ENCODE data around the gene CDSN.

The CDSN gene

GRCh38 chr6:31143148-31143547 lies 22.9 kb upstream of the CDSN start:
- Histone ChIP-seq H3K36me3 (ENCODE audit: control insufficient read depth, insufficient read depth, low read length) (peaks cover 46% of the 10 kb centered on the region), H3K4me1 (ENCODE audit: control insufficient read depth, insufficient read depth, low read length) (peaks cover 33% of the 10 kb centered on the region), H3K9ac (ENCODE audit: low read length) (no peak overlapping the region), H3K9me3 (ENCODE audit: control insufficient read depth, insufficient read depth, low read depth, low read length) (no peaks in the 10 kb centered on the region), H3K27ac (ENCODE audit: low read depth, low read length) (no peak overlapping the region), H3K27me3 (ENCODE audit: control insufficient read depth, insufficient read depth, low read length) (no peaks in the 10 kb centered on the region), H3K4me3 (ENCODE audit: low read depth, low read length) (no peak overlapping the region)

- H3K4me1 ChIP-seq (ENCODE audit: control insufficient read depth, insufficient read depth, low read length), result peaks cover 39% of the 10 kb centered on the region
- H3K27me3 ChIP-seq (ENCODE audit: control insufficient read depth, insufficient read depth, low read length), result no peaks in the 10 kb centered on the region
- no peaks in the 10 kb centered on the region for H3K9me3 ChIP-seq (ENCODE audit: control insufficient read depth, insufficient read depth, low read depth, low read length)
- peaks cover 43% of the 10 kb centered on the region for H3K36me3 ChIP-seq (ENCODE audit: control insufficient read depth, insufficient read depth, low read length)
- no peak overlapping the region for H3K9ac ChIP-seq (ENCODE audit: low read length)
- H3K4me3 ChIP-seq (ENCODE audit: low read depth, low read length), result no peak overlapping the region
- H3K27ac ChIP-seq (ENCODE audit: low read depth, low read length), result no peak overlapping the region
Observed at GRCh38 chr6:31142361-31142761, 22.1 kb upstream of the CDSN start.

- H3K9ac ChIP-seq (ENCODE audit: low read length), result no peak overlapping the region
Observed at GRCh38 chr6:31140643-31141042, 20.4 kb upstream of the CDSN start.

GRCh38 chr6:31139599-31139998 lies 19.4 kb upstream of the CDSN start:
- Histone ChIP-seq H3K4me1 (ENCODE audit: control insufficient read depth, insufficient read depth, low read length) (peaks cover 39% of the 10 kb centered on the region), H3K27ac (ENCODE audit: low read depth, low read length) (no peak overlapping the region), H3K9me3 (ENCODE audit: control insufficient read depth, insufficient read depth, low read depth, low read length) (no peaks in the 10 kb centered on the region), H3K27me3 (ENCODE audit: control insufficient read depth, insufficient read depth, low read length) (no peaks in the 10 kb centered on the region), H3K36me3 (ENCODE audit: control insufficient read depth, insufficient read depth, low read length) (peaks cover 20% of the 10 kb centered on the region), H3K4me3 (ENCODE audit: low read depth, low read length) (no peak overlapping the region), H3K9ac (ENCODE audit: low read length) (no peak overlapping the region)

More at GRCh38 chr6:31140643-31141042, 20.4 kb upstream of the CDSN start:
- no peaks in the 10 kb centered on the region for H3K9me3 ChIP-seq (ENCODE audit: control insufficient read depth, insufficient read depth, low read depth, low read length)
- no peak overlapping the region for H3K4me3 ChIP-seq (ENCODE audit: low read depth, low read length)
- peaks cover 39% of the 10 kb centered on the region for H3K4me1 ChIP-seq (ENCODE audit: control insufficient read depth, insufficient read depth, low read length)
- H3K27me3 ChIP-seq (ENCODE audit: control insufficient read depth, insufficient read depth, low read length), result no peaks in the 10 kb centered on the region
- H3K36me3 ChIP-seq (ENCODE audit: control insufficient read depth, insufficient read depth, low read length), result peaks cover 31% of the 10 kb centered on the region
- H3K27ac ChIP-seq (ENCODE audit: low read depth, low read length), result no peak overlapping the region

GRCh38 chr6:31138982-31139381 lies 18.7 kb upstream of the CDSN start, which contains the start of gene PSORS1C2:
TSS of gene PSORS1C2 (minus strand) at chr6:31139066. CDS start at chr6:31139026, 40 bp downstream.
- peaks cover 39% of the 10 kb centered on the region for H3K4me1 ChIP-seq (ENCODE audit: control insufficient read depth, insufficient read depth, low read length)
- no peaks in the 10 kb centered on the region for H3K9me3 ChIP-seq (ENCODE audit: control insufficient read depth, insufficient read depth, low read depth, low read length)
- no peaks in the 10 kb centered on the region for H3K27me3 ChIP-seq (ENCODE audit: control insufficient read depth, insufficient read depth, low read length)
- H3K36me3 ChIP-seq (ENCODE audit: control insufficient read depth, insufficient read depth, low read length), result peaks cover 14% of the 10 kb centered on the region
- no peak within 1 kb of the TSS for H3K4me3 ChIP-seq (ENCODE audit: low read depth, low read length)
- H3K27ac ChIP-seq (ENCODE audit: low read depth, low read length), result no peak within 1 kb of the TSS
- H3K9ac ChIP-seq (ENCODE audit: low read length), result no peak within 1 kb of the TSS

GRCh38 chr6:31135710-31136109 lies 15.5 kb upstream of the CDSN start:
- Histone ChIP-seq H3K27ac (ENCODE audit: low read depth, low read length) (no peak overlapping the region), H3K9me3 (ENCODE audit: control insufficient read depth, insufficient read depth, low read depth, low read length) (no peaks in the 10 kb centered on the region), H3K4me1 (ENCODE audit: control insufficient read depth, insufficient read depth, low read length) (peaks cover 32% of the 10 kb centered on the region), H3K27me3 (ENCODE audit: control insufficient read depth, insufficient read depth, low read length) (no peaks in the 10 kb centered on the region), H3K4me3 (ENCODE audit: low read depth, low read length) (no peak overlapping the region), H3K36me3 (ENCODE audit: control insufficient read depth, insufficient read depth, low read length) (no peaks in the 10 kb centered on the region), H3K9ac (ENCODE audit: low read length) (no peak overlapping the region)

GRCh38 chr6:31132806-31133205 lies 12.6 kb upstream of the CDSN start:
- Histone ChIP-seq H3K9me3 (ENCODE audit: control insufficient read depth, insufficient read depth, low read depth, low read length) (no peaks in the 10 kb centered on the region), H3K4me1 (ENCODE audit: control insufficient read depth, insufficient read depth, low read length) (peaks cover 11% of the 10 kb centered on the region; the same call in 1 of the 2 replicates), H3K4me3 (ENCODE audit: low read depth, low read length) (no peak overlapping the region), H3K36me3 (ENCODE audit: control insufficient read depth, insufficient read depth, low read length) (no peaks in the 10 kb centered on the region), H3K9ac (ENCODE audit: low read length) (no peak overlapping the region), H3K27me3 (ENCODE audit: control insufficient read depth, insufficient read depth, low read length) (no peaks in the 10 kb centered on the region), H3K27ac (ENCODE audit: low read depth, low read length) (no peak overlapping the region)

GRCh38 chr6:31131595-31131994 lies 11.3 kb upstream of the CDSN start:
- no peaks in the 10 kb centered on the region for H3K36me3 ChIP-seq (ENCODE audit: control insufficient read depth, insufficient read depth, low read length)

GRCh38 chr6:31130751-31131150 lies 10.5 kb upstream of the CDSN start:
- Histone ChIP-seq H3K4me3 (ENCODE audit: low read depth, low read length) (no peak overlapping the region), H3K27me3 (ENCODE audit: control insufficient read depth, insufficient read depth, low read length) (no peaks in the 10 kb centered on the region), H3K36me3 (ENCODE audit: control insufficient read depth, insufficient read depth, low read length) (no peaks in the 10 kb centered on the region), H3K9me3 (ENCODE audit: control insufficient read depth, insufficient read depth, low read depth, low read length) (no peaks in the 10 kb centered on the region), H3K9ac (ENCODE audit: low read length) (no peak overlapping the region), H3K27ac (ENCODE audit: low read depth, low read length) (no peak overlapping the region), H3K4me1 (ENCODE audit: control insufficient read depth, insufficient read depth, low read length) (peaks cover 19% of the 10 kb centered on the region; the same call in 1 of the 2 replicates)

More at GRCh38 chr6:31131595-31131994, 11.3 kb upstream of the CDSN start:
- Histone ChIP-seq H3K4me1 (ENCODE audit: control insufficient read depth, insufficient read depth, low read length) (peaks cover 14% of the 10 kb centered on the region; the same call in 1 of the 2 replicates), H3K4me3 (ENCODE audit: low read depth, low read length) (no peak overlapping the region), H3K9ac (ENCODE audit: low read length) (no peak overlapping the region), H3K27ac (ENCODE audit: low read depth, low read length) (no peak overlapping the region), H3K27me3 (ENCODE audit: control insufficient read depth, insufficient read depth, low read length) (no peaks in the 10 kb centered on the region), H3K9me3 (ENCODE audit: control insufficient read depth, insufficient read depth, low read depth, low read length) (no peaks in the 10 kb centered on the region)

GRCh38 chr6:31129130-31129529 lies 8.9 kb upstream of the CDSN start:
- no peak overlapping the region for H3K9ac ChIP-seq (ENCODE audit: low read length)
- no peaks in the 10 kb centered on the region for H3K27me3 ChIP-seq (ENCODE audit: control insufficient read depth, insufficient read depth, low read length)
- H3K27ac ChIP-seq (ENCODE audit: low read depth, low read length), result no peak overlapping the region
- no peak overlapping the region for H3K4me3 ChIP-seq (ENCODE audit: low read depth, low read length)
- peaks cover 27% of the 10 kb centered on the region; the same call in 1 of the 2 replicates for H3K4me1 ChIP-seq (ENCODE audit: control insufficient read depth, insufficient read depth, low read length)
- H3K9me3 ChIP-seq (ENCODE audit: control insufficient read depth, insufficient read depth, low read depth, low read length), result no peaks in the 10 kb centered on the region
- no peaks in the 10 kb centered on the region for H3K36me3 ChIP-seq (ENCODE audit: control insufficient read depth, insufficient read depth, low read length)

- H3K9ac ChIP-seq (ENCODE audit: low read length), result no peak overlapping the region
- H3K27ac ChIP-seq (ENCODE audit: low read depth, low read length), result no peak overlapping the region
- H3K9me3 ChIP-seq (ENCODE audit: control insufficient read depth, insufficient read depth, low read depth, low read length), result no peaks in the 10 kb centered on the region
- peaks cover 27% of the 10 kb centered on the region; the same call in 1 of the 2 replicates for H3K4me1 ChIP-seq (ENCODE audit: control insufficient read depth, insufficient read depth, low read length)
- H3K4me3 ChIP-seq (ENCODE audit: low read depth, low read length), result no peak overlapping the region
- no peaks in the 10 kb centered on the region for H3K27me3 ChIP-seq (ENCODE audit: control insufficient read depth, insufficient read depth, low read length)
- no peaks in the 10 kb centered on the region for H3K36me3 ChIP-seq (ENCODE audit: control insufficient read depth, insufficient read depth, low read length)
Observed at GRCh38 chr6:31128093-31128676, 7.9 kb upstream of the CDSN start.

Measured in HUES6 (cell line).